NK-92 (cell line): Measurements from ENCODE around the gene APOL5.

Experiments used
- DNase-seq: peaks from one replicate; lab custom pipeline; 2025; ENCODE audit not compliant: unreplicated experiment; lab: John Stamatoyannopoulos, UW

APOL5 gene

DNA sequence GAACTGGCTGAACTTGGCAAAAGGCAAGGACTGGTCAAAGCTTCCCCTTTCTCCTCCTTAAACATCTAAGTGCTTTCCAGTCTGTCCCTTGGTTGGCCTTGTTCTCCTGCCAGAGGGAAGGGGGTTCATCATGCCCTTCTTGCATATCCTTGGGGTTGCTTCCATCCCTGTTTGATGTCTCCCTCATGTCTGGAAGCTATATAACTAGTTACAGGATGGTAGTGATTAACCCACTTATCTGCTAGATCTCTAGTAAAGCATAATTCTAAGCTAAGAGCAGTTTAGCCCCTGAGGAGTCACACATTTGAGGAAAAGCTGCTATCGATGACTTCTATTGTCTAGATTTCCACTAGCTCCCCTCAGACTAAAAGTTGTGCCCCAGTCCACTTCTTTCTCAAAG lies 22.9 kb downstream of the APOL5 start:
- no peak for DNase-seq

DNA sequence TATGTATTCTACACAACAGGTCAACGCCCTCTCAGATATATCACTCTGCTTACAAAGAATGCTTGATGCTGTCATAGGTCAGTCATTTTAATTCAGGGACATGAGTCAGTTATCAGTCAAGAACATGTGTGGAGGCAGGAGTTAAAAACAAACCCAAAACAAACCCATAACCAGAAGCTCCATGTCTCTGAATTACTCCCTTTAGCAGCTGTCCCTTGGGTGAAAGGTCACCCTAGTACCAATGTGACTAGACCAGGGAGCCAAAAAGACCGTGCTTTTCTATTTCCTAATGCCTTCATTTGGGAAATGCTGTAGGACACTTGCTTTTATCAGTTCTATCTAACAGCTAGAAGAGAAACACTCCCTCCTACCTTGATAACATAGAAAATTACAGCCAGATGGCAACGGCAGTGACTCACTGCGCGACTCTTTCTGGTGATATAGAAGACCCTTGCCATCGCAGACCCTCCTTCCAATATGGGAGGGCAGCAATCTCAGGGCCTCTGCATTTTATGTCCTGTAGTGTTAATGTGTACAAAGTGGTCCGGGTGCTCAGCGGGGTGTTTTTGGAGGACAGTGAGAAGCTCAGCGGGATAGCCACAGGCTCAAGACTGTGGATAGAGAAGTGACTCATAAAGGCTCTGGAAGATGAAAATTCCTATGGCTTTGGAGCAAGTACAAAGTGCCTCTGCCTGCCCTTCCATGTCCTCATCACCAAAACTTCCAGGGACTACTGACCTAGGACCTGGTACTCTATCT lies 24.8 kb downstream of the APOL5 start:
- DNase-seq = no peak

DNA sequence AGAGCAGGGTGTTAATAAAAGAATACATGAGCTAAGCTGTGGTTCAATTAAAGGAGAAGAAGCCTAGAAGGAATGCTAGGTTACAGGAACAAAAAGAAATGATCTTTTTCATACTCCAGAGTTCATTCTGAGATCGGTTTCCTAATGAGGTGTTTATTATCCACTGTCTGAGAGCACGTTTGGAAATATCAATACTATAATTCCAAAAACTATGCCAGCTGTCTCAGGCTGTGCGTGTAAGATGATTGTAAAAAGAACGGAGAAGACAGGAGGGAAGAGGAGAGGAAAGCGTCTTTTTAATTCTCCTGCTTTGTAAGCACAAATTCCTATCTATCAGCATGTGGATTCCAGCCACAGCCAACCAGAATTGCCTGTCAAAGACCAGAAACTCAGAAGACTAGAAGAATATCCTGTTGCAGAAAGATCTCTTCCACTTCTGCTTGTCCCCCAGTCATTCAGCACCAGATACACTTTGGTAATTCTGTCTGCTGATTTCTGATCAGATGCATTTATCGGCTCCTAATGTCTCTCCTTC lies 25.7 kb downstream of the APOL5 start:
- DNase-seq = no peak

DNA sequence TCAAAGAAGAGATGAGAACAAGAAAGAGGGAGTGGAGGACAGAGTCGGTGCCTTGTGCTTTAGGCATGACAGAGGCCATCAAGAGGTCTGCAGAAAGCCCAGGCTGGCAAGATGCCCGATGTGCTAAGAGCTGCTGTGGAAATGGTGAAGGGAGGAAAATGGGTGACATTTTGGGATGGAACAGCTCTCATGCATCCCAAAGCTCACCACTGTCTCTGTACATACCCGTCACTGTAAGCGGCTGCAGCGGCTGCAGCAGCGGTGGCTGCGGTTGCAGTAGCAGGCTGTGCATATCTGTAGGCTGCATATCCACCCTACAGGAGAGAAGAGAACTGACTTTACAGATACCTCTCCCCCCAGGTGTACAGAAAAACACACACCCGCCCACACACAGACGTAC lies 28.6 kb downstream of the APOL5 start:
- no peak for DNase-seq

DNA sequence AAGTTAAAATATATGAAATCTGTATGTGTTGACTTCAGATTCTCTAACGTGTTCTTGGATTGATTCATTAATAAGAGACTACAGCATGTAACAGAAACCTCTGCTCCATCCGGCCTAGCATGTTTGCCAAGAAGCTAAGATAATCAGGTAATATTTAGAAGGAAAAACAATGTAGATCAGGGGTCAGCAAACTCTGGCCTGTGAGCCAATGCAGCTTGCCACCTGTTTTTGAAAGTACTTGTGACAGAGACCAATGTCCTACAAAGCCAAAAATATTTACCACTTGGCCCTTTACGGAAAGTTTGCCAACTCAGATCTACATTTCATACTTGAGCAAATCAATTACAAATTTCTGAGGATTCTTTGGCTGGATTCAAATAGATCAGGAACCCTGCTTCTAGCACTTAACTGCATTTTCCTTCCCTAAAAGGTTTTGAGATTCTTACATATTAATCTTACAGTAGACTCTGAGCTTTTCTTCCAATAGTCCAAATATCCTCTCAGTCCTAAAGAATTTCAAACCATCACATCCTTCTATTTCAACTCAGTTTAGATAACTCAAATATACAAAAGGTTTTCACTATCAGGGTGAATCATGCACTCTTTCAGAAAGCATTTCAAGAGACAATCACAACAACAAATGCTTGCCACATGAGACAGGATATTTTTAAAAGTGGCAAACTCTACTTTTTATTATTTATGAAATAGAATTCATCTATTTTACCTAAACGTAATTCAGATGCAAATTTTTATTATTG lies 29.5 kb downstream of the APOL5 start:
- no peak for DNase-seq

DNA sequence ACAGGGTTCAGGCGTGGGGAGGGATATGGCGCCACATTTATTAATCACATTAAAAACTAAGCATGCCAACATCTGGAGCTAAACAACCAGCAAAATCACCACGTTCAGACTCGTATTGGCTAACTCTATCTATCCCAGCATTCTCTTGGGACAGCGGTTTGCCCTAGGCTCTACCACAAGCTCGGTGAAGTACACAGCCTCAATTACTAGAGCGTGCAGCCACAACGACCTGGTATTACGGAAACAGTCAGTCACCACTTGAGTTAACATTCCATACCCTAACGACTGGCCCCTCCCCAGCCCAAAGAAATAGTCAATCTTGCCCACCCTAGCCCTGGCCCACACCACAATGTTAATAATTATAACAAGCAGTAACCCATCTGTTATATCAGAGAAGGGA lies 32.1 kb downstream of the APOL5 start:
- DNase-seq = no peak

DNA sequence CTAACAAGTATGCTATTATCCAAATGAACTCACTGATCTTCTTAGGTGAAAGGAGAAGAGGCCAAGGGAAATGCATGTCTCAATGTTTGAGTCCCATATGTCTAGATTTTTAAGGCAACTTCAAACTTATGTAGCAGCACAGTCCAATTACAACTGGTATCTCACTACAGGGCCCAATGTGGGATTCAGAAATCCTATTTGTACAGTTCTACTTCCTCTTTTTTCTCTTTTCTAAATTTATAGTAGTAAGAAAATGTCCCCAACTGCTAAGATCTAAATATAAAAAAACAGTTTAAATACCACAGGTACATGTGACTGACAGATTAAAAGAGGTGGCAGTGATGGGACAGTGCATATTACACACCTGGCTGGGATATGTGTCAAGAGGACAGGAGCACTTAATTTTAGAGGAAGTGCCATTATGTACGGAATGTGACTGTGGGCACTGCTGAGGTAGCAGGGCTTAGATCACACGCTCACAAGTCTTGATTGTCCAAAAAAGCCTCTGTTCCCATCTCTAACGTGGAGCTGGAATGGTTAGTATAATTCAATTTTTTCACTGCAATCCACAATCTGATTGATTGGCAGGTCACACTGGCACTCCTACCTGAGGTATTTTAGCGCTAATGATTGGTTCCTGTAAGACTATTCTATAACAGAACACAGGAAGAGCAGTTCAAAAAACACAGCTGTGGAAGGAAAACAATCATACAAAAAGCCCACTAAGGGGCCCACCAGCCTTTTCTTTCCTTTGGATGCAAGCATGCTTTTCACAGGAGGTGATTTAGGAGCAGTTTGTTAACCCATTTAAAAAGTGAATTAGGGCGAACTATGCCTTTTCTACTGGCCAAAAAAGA lies 34.6 kb downstream of the APOL5 start:
- DNase-seq = no peak

DNA sequence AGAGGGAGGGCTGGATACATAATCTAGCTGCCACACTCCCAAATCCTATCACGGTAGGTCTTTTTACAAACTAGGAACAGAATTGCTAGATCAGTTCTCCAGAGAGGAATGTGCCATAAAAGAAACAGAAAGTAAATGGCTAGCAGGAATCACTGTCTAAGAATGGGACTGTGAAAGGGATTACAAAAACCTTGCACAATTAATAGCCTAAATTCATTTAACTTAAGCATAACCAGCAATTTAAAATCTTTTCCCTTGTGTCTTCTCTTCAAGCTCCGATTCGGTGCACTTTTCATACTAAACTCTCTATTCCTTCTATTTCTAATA lies 35.2 kb downstream of the APOL5 start:
- DNase-seq = no peak

DNA sequence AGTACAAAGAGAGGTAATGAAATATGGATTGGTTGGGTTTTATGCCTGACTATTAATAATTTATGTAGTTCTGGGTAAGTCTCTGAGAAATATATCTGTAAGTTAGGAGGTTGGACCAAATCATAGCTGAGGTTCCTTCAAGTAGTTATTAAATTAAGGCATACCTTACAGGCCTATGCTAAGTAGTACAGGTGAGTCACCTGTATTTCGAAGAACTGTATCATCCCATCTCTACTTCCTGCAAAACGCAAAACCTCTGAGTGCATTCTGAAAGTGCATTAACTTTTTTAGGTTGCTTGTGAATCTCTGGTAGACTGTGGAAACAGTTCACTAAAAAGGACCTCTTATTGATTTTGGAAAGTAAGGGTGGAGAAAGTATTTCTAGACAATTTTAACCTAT lies 37.1 kb downstream of the APOL5 start:
- no peak for DNase-seq

DNA sequence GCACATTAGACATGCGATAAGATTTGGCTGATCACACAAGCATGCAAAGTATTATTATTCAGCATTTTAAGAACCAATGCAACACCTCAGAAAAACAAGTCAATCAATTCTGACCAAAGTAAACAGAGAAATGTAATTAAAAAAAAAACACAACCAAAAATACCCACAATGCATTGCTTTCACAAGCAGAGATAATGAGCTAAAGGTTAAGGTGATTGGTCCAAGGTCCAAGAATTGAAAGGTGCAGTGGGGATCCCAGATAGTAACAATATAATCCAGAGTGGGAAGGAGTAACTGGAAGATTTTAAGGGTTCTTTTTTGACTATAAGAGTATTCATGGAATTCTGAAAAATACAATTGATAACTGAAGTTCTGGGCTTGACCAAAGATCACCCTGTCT lies 39.0 kb downstream of the APOL5 start:
- DNase-seq = no peak

DNA sequence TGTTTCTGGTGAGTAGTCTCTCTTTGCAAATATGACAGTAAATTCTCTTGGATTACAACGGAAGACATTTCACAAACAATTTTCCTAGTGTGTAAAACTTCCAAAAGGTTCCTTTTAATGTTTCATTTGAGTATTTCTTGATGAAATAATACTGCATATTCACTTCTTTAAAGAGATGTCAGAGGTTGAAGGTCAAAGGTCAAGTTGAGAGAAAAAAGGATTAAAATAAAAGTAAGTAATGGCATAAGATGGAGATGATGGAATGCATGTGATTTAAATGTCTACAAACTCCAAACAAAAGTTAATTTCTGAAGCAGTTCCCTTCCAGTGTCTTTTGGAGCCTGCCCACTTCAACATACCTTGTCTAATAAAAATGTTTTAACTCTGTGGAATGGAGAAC lies 40.7 kb downstream of the APOL5 start:
- DNase-seq = no peak

DNA sequence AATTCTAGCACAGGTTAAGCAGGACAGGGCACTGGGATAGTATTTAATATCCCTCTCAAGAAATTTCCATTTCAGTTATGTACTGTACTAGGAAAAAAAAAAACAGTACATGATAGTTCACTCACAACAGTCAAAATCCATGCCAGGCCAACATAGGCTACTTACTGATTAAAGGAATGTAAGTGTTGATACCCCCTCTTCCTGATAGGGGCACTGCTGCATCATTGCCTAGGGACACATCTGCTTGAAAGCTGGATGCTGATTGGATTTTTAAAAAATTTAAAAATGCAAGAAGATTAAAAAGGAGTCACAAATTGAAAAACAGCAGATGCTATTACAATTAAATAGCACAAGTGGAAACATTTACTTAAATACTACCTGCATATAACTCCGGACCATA lies 43.4 kb downstream of the APOL5 start:
- no peak for DNase-seq

DNA sequence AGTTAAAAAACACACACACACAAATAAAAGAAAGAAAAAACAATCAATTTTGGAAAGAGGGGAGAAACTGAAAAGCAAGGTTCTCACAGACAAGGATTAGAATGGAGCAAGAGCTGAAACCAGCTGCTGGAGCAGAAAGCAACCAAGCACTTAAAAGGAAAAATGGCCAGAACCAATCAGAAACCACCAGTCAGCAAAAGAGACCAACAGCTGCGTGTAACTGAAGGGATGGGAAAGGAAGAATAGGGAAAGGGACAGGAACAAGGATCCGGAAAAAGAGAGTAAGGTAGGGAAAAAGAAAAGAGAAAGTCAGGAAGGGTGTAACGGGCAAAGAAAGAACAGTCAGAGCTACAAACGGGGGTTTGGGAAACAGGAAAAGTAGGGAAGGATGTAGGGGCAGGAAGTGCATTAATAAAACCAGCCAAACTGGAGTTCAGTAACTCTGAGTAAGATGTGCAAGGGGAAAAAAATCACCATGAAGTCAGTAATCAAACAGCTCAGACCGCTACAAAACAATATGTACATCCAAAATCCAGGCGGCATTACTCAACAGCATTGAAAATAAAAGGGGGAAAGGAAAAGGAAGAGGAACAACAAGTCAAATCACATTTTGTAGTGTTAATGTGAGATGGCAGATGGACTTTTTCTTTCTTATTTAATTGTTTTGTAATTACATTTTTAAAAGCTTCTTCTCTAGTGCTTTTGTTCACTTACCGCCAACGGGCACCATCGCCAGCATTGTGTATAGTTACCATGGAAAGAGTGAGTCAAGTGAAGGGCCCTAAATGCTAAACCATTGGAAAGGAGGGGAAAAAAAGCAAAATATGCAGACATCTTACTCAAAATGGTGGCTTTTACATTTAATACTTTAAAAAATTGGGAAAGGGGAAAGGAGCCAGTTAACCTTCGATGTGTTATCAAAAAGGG lies 49.2 kb downstream of the APOL5 start:
- DNase-seq = no peak

DNA sequence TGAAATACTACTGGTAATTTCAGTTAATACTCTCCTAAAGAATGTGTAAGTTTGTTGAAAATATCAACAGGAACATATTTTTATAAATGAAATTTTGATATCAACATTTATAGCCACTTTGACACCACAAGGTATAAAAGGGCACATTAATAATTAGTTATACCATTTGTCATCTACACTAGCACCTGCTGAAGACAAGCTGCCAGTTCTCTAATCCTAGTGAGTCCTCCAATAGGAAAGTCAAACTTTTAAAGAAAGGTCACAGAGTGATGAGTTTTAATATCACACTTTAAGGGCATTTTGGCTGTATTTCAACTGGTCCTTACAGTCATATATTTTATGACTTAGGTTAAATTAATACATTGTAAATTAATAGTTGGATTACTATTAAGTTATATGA lies 52.3 kb downstream of the APOL5 start:
- no peak for DNase-seq

DNA sequence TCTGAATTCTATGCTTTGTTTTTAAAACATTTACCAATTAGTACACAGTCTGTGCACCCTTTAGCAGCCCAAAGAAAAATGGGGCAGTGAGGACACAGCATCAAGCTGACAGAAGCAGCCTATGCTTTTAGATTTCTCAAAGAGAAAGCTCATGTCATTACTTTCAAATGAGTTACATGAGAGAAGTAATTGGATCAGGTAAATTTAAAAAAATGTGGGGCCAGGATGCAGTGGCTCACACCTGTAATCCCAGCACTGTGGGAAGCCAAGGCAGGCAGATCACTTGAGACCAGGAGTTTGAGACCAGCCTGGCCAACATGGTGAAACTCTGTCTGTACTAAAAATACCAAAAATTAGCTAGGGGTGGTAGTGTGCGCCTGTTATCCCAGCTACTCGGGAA lies 57.7 kb downstream of the APOL5 start:
- DNase-seq = no peak

DNA sequence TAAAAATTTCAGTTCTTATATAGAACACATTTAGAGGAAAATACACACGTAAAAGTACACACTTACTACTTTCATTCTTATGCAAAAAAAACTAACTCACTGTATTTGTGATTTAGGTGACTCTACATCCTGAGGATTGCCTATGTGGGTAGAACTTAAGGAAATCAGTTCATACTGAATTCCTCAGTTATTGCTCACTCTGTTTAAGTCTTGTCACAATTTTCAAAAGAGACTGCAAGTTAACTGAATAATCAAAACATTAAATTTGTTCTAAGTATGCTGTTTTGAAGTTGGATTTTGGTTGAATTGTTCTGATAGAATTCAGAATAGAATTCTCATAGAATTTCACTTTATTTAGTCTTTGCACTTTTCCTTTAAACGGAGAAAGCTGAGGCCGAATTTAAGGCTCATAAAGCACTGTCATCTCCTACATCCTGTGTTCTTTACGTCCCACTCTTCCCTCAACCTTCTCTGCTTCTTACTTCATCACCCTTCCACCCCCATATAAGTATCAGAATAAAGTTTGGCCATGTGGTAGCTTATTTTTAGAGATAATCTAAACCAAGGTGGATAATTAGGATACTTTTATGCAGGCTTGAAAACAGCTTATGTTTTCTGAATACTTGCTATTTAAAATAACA lies 59.8 kb downstream of the APOL5 start:
- DNase-seq = no peak
